ENCODE measurements around the gene USP10. TPM values are rescaled to one million over a fixed set of nuclear protein-coding genes. Genes with fewer than 3 reads are reported as not detected.
A peak's percentile ranks its signal among the peaks of the same experiment; 100 is the strongest.

The USP10 gene
- total RNA-seq, 1 experiment from 2014 or later: 203 TPM

DNA sequence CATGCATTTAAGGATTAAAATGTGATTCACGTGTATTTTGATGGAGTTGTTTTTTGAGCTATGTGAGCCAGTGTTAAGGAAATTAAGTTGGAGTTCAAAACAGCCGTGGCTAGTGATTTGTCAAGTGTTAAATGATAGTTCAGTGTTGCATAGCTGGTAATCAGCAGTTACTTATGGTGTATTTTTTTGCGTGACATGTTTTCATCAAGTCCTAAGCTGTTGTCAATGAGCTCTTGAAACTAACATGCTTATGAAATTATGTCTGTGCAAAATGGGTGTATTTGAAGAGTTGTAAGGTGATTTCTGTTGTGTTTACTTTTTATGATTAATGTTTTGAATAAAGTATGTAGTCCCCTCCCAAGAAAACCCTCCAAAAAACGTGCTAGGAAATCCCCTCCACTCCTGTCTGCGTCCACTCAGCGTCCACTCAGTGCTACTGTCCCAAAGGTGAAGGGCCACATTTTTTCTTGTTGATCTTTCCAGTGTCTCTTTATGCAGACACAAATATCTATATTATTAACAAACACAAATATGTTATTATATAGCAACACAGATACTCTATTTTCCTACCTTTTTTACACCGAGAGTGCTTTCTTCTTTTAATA is 30.0 kb downstream of the USP10 start:
- H3K27me3 Mint-ChIP-seq (ENCODE audit: low read depth): no peaks in the 10 kb centered on the region
- no peak for DNase-seq
- Histone ChIP-seq H3K18ac (ENCODE audit: insufficient read length, low read depth, low read length) (no peak overlapping the region), H2BK12ac (ENCODE audit: insufficient read length, low read depth, low read length) (no peak overlapping the region), H3K9me3 (ENCODE audit: control insufficient read depth, low read depth, low read length) (no peaks in the 10 kb centered on the region), H3K79me1 (ENCODE audit: insufficient read depth, low read depth, low read length, poor library complexity, severe bottlenecking) (peaks cover 8% of the 10 kb centered on the region), H4K5ac (ENCODE audit: insufficient read length, low read depth, low read length) (no peak overlapping the region), H3K4ac (ENCODE audit: low read depth, low read length) (no peak overlapping the region), H3K4me2 (ENCODE audit: insufficient read depth, insufficient read length, low read length) (peak overlapping the region; percentile 12), H3K14ac (ENCODE audit: insufficient read depth, low read length) (no peak overlapping the region), H2AFZ (ENCODE audit: low read length) (no peak overlapping the region), H3K79me2 (ENCODE audit: insufficient read depth, low read length) (peaks cover 32% of the 10 kb centered on the region; the same call in 1 of the 2 replicates), H2BK120ac (ENCODE audit: low read depth, low read length, poor library complexity, severe bottlenecking) (no peak overlapping the region), H3K27ac (ENCODE audit: insufficient read length, low read depth, low read length) (no peak overlapping the region), H4K91ac (ENCODE audit: insufficient read length, low read depth, low read length) (no peak overlapping the region), H3K56ac (ENCODE audit: insufficient read length, low read depth, low read length) (no peak overlapping the region), H3K23me2 (ENCODE audit: insufficient read length, low read depth, low read length, poor library complexity, severe bottlenecking) (no peaks in the 10 kb centered on the region), H2BK5ac (ENCODE audit: insufficient read length, low read length) (no peak overlapping the region), H3K23ac (ENCODE audit: insufficient read length, low read depth, low read length) (no peak overlapping the region), H4K8ac (replicated peaks; ENCODE audit: insufficient read length, low read depth, low read length) (no peak overlapping the region), H3K27me3 (ENCODE audit: insufficient read depth, low read length) (no peaks in the 10 kb centered on the region), H3K9ac (ENCODE audit: extremely low read depth, insufficient read length, low read length) (no peak overlapping the region), H3K4me1 (ENCODE audit: insufficient read depth, low read length) (peaks cover 13% of the 10 kb centered on the region; the same call in 1 of the 2 replicates), H3T11ph (ENCODE audit: low read length) (no peak overlapping the region), H2AK5ac (ENCODE audit: insufficient read length, low read length) (no peak overlapping the region), H2BK15ac (ENCODE audit: low read depth, low read length) (no peak overlapping the region), H4K20me1 (ENCODE audit: control insufficient read depth, insufficient read depth, insufficient read length) (no peaks in the 10 kb centered on the region), H2BK20ac (ENCODE audit: low read depth, low read length, poor library complexity, severe bottlenecking) (no peak overlapping the region)
- H3K27ac Mint-ChIP-seq: peak overlapping the region; percentile 53 to 94 (median 93); a peak in 6 of 7 replicates
- H3K36me3 Mint-ChIP-seq (ENCODE audit: insufficient read depth in 1 of 3, low read depth in 3 of 3): peaks cover 0 to 12% (median 5%) of the 10 kb centered on the region in 3 experiments; a peak in 4 of 7 replicates
- H3K4me1 Mint-ChIP-seq: peaks cover 65 to 77% of the 10 kb centered on the region in 2 experiments
- no CpG with 5 or more reads among the region's 7 CpGs for WGBS (ENCODE audit: extremely low coverage, insufficient read length, low lambda C conversion rate)
- H3K4me3 Mint-ChIP-seq: no peak overlapping the region
- no peaks in the 10 kb centered on the region for H3K9me3 Mint-ChIP-seq
- TF ChIP-seq, protein P1, sequence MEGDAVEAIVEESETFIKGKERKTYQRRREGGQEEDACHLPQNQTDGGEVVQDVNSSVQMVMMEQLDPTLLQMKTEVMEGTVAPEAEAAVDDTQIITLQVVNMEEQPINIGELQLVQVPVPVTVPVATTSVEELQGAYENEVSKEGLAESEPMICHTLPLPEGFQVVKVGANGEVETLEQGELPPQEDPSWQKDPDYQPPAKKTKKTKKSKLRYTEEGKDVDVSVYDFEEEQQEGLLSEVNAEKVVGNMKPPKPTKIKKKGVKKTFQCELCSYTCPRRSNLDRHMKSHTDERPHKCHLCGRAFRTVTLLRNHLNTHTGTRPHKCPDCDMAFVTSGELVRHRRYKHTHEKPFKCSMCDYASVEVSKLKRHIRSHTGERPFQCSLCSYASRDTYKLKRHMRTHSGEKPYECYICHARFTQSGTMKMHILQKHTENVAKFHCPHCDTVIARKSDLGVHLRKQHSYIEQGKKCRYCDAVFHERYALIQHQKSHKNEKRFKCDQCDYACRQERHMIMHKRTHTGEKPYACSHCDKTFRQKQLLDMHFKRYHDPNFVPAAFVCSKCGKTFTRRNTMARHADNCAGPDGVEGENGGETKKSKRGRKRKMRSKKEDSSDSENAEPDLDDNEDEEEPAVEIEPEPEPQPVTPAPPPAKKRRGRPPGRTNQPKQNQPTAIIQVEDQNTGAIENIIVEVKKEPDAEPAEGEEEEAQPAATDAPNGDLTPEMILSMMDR (conservative IDR thresholded peaks at IDR 0.05): no peak

Measured in H9 (cell line).